GM12873 (cell line): ENCODE measurements around the gene NT5DC2.

Experiments
- CTCF ChIP-seq: IDR thresholded peaks from 2 replicates; pipeline ENCODE4 v1.5.1; 2012; ENCODE audit warnings: low read depth, mild to moderate bottlenecking, moderate library complexity, low read length, control low read depth; ENCODE audit not compliant: insufficient read depth; ENCODE audit errors: missing control alignments

NT5DC2 gene

GRCh38 chr3:52492059-52492458 is 41.6 kb downstream of the NT5DC2 start:
- no peak for TF ChIP-seq CTCF

GRCh38 chr3:52490939-52491526 is 42.6 kb downstream of the NT5DC2 start:
- TF ChIP-seq CTCF: no peak

GRCh38 chr3:52490035-52490938 is 43.4 kb downstream of the NT5DC2 start:
- no peak for TF ChIP-seq CTCF

GRCh38 chr3:52489453-52489852 is 44.2 kb downstream of the NT5DC2 start:
- no peak for TF ChIP-seq CTCF

GRCh38 chr3:52488746-52489145 is 44.9 kb downstream of the NT5DC2 start:
- TF ChIP-seq CTCF: no peak

- TF ChIP-seq CTCF: no peak
These were observed 45.6 kb downstream of the NT5DC2 start for GRCh38 chr3:52487788-52488691.
